Measurements from ENCODE around the gene TGM2.

- no peak for TF ChIP-seq CTCF (IDR thresholded peaks at IDR 0.05; ENCODE audit: poor library complexity, severe bottlenecking)
- no peak for TF ChIP-seq RAD21 (conservative IDR thresholded peaks at IDR 0.05)
These were observed 45.7 kb upstream of the TGM2 start for GRCh38 chr20:38210741-38211140.

Data from neural cell (in vitro differentiated cells).